Subcutaneous adipose tissue (tissue), 4 donors: ENCODE measurements around the gene ARMC6. TPM values are rescaled to one million over a fixed set of nuclear protein-coding genes. Genes with fewer than 3 reads are reported as not detected.

Experiments
- total RNA-seq, 4 donors: library from RNA; depleted of rRNA; stranded (reverse); fragments of >200 nt; gene quantifications; one replicate each; pipeline ENCODE4 v1.1.0, GENCODE V29; 2016

ARMC6 gene
- total RNA-seq, 4 donors from 2014 or later: 12.6 to 28.2 (median 18.6) TPM

Other genes with a start within 250 kb of the ARMC6 start
- 10 to 100 TPM in 3 of 4 donors, 1 to 10 TPM in 1; 6.2 to 48.0 (median 14.2) TPM for gene COMP, start 242.3 kb upstream of the ARMC6 start, total RNA-seq
- 100 to 1,000 TPM in 1 of 4 donors, 10 to 100 TPM in 3; 39.8 to 115 (median 68.3) TPM for gene UPF1, start 201.6 kb upstream of the ARMC6 start, total RNA-seq
- gene CERS1, start 137.4 kb upstream of the ARMC6 start, total RNA-seq: not detected
- gene COPE, start 114.2 kb upstream of the ARMC6 start, total RNA-seq: 100 to 1,000 TPM in 3 of 4 donors, 10 to 100 TPM in 1; 97.3 to 164 (median 144) TPM
- gene DDX49, start 113.9 kb upstream of the ARMC6 start, total RNA-seq: 10 to 100 TPM; 17.0 to 38.2 (median 28.9) TPM
- 10 to 100 TPM in 3 of 4 donors, 1 to 10 TPM in 1; 7.5 to 60.2 (median 41.1) TPM for gene HOMER3, start 92.4 kb upstream of the ARMC6 start, total RNA-seq
- gene SUGP2, start 86 bp upstream of the ARMC6 start, total RNA-seq: 10 to 100 TPM; 29.2 to 59.5 (median 42.2) TPM
- 10 to 100 TPM in 2 of 4 donors, 1 to 10 TPM in 2; 4.1 to 17.3 (median 8.1) TPM for gene SLC25A42, start 30.4 kb downstream of the ARMC6 start, total RNA-seq
- 10 to 100 TPM in 3 of 4 donors, 1 to 10 TPM in 1; 9.5 to 21.1 (median 10.2) TPM for gene TMEM161A, start 104.9 kb downstream of the ARMC6 start, total RNA-seq
- gene MEF2B, start 136.7 kb downstream of the ARMC6 start, total RNA-seq: under 1 TPM in 1 of 4 donors, not detected in 3; 0.88 TPM
- 10 to 100 TPM in 2 of 4 donors, 1 to 10 TPM in 2; 3.6 to 26.2 (median 10.0) TPM for gene BORCS8, start 158.5 kb downstream of the ARMC6 start, total RNA-seq
- 10 to 100 TPM; 34.5 to 45.4 (median 39.6) TPM for gene RFXANK, start 158.7 kb downstream of the ARMC6 start, total RNA-seq
- 10 to 100 TPM in 2 of 4 donors, 1 to 10 TPM in 2; 7.0 to 16.3 (median 11.9) TPM for gene NR2C2AP, start 169.8 kb downstream of the ARMC6 start, total RNA-seq
- gene NCAN, start 178.4 kb downstream of the ARMC6 start, total RNA-seq: not detected
- gene TM6SF2, start 239.7 kb downstream of the ARMC6 start, total RNA-seq: under 1 TPM in 2 of 4 donors, not detected in 2; 0.82 to 0.88 TPM